Tibial artery (tissue), 4 donors: ENCODE measurements around the gene LPP.

Source experiments
- DNase-seq, 2 donors: peaks; one replicate each; pipeline ENCODE4 v3.0.0-alpha.2; 2019
- H3K27ac ChIP-seq, 2 donors: fragments of 200-600 bp; sonication (generic) in 1 of 2; 1 replicate in 1 of 2; 2 replicates in 1 of 2; pipeline ENCODE4 v1.5.1; 2018 to 2019; ENCODE audit warnings: mild to moderate bottlenecking in 1 of 2
- H3K27me3 ChIP-seq, 2 donors: fragments of 200-600 bp; sonication (generic) in 1 of 2; one replicate each; pipeline versions ENCODE4 v1.5.1 to v1.6.0; 2016 to 2019
- H3K36me3 ChIP-seq, 3 donors: fragments of 200-600 bp; sonication (generic) in 2 of 3; one replicate each; pipeline ENCODE4 v1.5.1; 2016 to 2019; ENCODE audit warnings: mild to moderate bottlenecking in 2 of 3
- H3K4me1 ChIP-seq, 4 donors: fragments of 200-600 bp; sonication (generic) in 2 of 4; 1 replicate in 3 of 4; 2 replicates in 1 of 4; pipeline ENCODE4 v1.5.1; 2016 to 2019
- H3K4me3 ChIP-seq, 2 donors: fragments of 200-600 bp; sonication (generic) in 1 of 2; 1 replicate in 1 of 2; 2 replicates in 1 of 2; pipeline ENCODE4 v1.5.1; 2018 to 2019; ENCODE audit warnings: mild to moderate bottlenecking in 2 of 2
- H3K9me3 ChIP-seq, 3 donors: fragments of 200-600 bp; sonication (generic) in 1 of 3; one replicate each; pipeline ENCODE4 v1.5.1; 2016 to 2019
- intact Hi-C: fragments of 100-400 bp; cut with DNase I; formaldehyde crosslinking; loops from one replicate; pipeline ENCODE4 v1.15.0; 2023; ENCODE audit warnings: low total_unique reads
- TF ChIP-seq, protein P1 (sequence below), 2 experiments: fragments of 200-600 bp in 1 of 2; fragments of 450-650 bp in 1 of 2; IDR thresholded peaks; one replicate each; pipeline ENCODE4 v1.5.1; 2017 to 2019; ENCODE audit warnings: antibody characterized with exemption in 2 of 2, mild to moderate bottlenecking in 1 of 2, moderate library complexity in 1 of 2

Gene LPP

DNA sequence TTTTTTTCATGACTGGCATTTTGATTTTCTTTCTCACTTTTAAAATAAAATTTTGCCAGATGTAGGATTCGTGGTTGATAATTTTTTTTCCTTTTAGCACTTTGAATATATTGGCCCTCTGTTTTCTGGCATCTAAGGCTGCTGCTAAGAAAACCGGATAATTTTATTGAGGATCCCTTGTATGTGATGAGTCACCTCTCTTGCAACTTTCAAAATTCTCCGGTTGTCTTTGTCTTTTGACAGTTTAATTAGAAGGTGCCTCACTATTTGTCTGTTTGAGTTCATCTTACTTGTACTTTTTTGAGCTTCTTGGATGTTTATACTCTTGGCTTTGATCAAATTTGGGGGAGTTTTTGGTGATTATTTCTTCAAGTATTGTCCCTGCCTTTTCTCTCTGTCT, 349.7 kb downstream of the LPP start:
- TF ChIP-seq, protein P1, sequence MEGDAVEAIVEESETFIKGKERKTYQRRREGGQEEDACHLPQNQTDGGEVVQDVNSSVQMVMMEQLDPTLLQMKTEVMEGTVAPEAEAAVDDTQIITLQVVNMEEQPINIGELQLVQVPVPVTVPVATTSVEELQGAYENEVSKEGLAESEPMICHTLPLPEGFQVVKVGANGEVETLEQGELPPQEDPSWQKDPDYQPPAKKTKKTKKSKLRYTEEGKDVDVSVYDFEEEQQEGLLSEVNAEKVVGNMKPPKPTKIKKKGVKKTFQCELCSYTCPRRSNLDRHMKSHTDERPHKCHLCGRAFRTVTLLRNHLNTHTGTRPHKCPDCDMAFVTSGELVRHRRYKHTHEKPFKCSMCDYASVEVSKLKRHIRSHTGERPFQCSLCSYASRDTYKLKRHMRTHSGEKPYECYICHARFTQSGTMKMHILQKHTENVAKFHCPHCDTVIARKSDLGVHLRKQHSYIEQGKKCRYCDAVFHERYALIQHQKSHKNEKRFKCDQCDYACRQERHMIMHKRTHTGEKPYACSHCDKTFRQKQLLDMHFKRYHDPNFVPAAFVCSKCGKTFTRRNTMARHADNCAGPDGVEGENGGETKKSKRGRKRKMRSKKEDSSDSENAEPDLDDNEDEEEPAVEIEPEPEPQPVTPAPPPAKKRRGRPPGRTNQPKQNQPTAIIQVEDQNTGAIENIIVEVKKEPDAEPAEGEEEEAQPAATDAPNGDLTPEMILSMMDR (IDR thresholded peaks at IDR 0.05): no peak
- Histone ChIP-seq H3K27ac (no peak overlapping the region), H3K27me3 (no peaks in the 10 kb centered on the region), H3K9me3 (peaks cover 0 to 9% (median 4%) of the 10 kb centered on the region in 3 donors), H3K4me1 (peaks cover 0 to 68% (median 14%) of the 10 kb centered on the region in 4 donors), H3K36me3 (no peaks in the 10 kb centered on the region), H3K4me3 (no peak overlapping the region)
- DNase-seq: no peak
- intact Hi-C loops: no loop called here

DNA sequence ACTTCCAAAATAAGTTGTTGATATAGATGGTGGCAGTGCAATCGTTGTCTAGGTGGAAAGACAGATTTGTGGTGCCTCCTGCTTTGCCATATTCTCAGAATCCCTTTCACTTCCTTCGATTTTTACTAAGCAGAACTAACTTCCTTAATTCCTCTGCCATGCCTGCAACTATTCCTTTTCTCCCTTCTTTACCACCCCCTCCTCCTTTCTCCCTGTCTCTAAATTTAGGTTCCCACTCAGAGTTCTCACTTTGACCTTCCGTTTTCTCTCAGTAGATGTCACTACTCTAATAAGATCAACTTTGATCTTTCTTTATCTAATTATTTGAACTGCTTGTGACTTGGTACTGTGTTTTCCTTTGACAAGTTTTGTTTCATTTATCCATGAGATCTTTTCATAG, 351.2 kb downstream of the LPP start:
- intact Hi-C loops: no loop called here
- H3K27ac ChIP-seq: no peak overlapping the region
- H3K36me3 ChIP-seq: no peaks in the 10 kb centered on the region
- H3K4me3 ChIP-seq: no peak overlapping the region
- H3K9me3 ChIP-seq: peaks cover 0 to 9% (median 4%) of the 10 kb centered on the region in 3 donors
- DNase-seq: no peak
- H3K4me1 ChIP-seq: peaks cover 0 to 68% (median 14%) of the 10 kb centered on the region in 4 donors
- no peaks in the 10 kb centered on the region for H3K27me3 ChIP-seq
- TF ChIP-seq, protein P1 (IDR thresholded peaks at IDR 0.05): no peak

DNA sequence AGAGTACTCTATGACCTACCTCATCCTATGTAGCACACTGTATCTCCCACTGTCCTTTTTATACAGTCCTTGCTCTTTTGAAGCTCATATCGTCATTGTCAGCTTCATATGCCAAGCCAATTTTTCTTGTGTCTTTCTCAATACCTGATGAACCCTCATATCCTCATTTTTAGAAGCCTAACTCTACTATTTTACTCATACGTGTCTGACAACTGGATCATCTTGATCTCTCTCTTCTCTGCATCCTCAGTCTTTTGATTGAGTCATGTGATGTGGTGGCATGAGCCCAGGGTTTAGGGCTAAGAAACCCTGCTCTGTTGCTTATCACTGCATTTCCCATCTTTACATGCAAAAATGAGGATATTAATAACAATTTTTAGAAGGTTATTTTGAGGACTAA, 352.0 kb downstream of the LPP start:
- H3K4me3 ChIP-seq: no peak overlapping the region
- intact Hi-C loops: no loop called here

DNA sequence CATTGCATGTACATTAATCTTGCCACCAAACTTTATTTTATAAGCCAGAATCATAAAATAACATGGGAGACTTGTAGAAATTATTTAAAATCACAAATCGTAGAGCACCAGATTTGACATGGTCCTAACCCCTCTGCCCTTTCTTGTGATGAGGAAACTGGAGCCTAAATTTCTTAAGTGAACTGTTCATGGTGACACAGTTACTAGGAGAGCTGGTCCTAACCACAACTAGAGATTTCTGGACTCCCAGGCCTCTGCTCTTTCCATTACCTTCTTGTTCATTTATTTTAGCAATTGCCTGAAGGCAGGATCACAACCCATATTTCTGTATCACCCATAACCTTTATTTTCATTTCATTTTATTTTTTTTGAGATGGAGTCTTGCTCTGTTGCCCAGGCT, 352.5 kb downstream of the LPP start:
- peaks cover 0 to 9% (median 4%) of the 10 kb centered on the region in 3 donors for H3K9me3 ChIP-seq
- H3K27ac ChIP-seq: no peak overlapping the region
- DNase-seq: no peak
- TF ChIP-seq, protein P1 (IDR thresholded peaks at IDR 0.05): no peak
- intact Hi-C loops: no loop called here
- H3K4me3 ChIP-seq: no peak overlapping the region
- H3K27me3 ChIP-seq: no peaks in the 10 kb centered on the region
- H3K4me1 ChIP-seq: peaks cover 0 to 68% (median 16%) of the 10 kb centered on the region in 4 donors
- H3K36me3 ChIP-seq: no peaks in the 10 kb centered on the region

More for the DNA sequence above, 352.0 kb downstream of the LPP start:
- no peak for DNase-seq
- Histone ChIP-seq H3K36me3 (no peaks in the 10 kb centered on the region), H3K27ac (no peak overlapping the region), H3K27me3 (no peaks in the 10 kb centered on the region), H3K9me3 (peaks cover 0 to 9% (median 4%) of the 10 kb centered on the region in 3 donors), H3K4me1 (peaks cover 0 to 68% (median 16%) of the 10 kb centered on the region in 4 donors)
- TF ChIP-seq, protein P1 (IDR thresholded peaks at IDR 0.05): no peak

DNA sequence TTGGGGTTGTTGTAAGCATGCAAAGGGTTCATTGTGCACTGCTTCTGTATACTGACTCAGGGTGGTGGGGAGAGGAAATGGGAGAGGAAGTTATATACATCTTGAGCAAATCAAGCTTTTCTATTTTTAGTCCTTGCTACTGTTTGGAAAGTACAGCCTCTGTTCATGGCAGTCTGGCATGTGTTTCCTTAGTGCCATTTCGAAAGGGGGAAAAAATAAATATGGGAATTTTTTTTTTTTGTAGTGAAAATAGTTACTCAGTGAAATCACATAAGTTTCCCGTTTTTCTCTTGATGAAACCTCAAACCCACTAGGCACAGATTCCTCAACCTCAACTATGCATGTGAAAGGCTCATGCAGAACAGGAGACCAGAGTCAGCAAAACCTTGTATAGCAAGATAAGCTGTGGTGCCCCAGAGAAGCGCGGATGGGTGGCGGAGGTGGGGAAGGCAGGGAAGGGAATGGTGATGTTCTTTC, 353.3 kb downstream of the LPP start:
- DNase-seq: no peak
- H3K9me3 ChIP-seq: peaks cover 0 to 9% (median 4%) of the 10 kb centered on the region in 3 donors
- TF ChIP-seq, protein P1 (IDR thresholded peaks at IDR 0.05): no peak
- peak overlapping the region; percentile 33 to 50 for H3K27ac ChIP-seq
- peaks cover 0 to 70% (median 16%) of the 10 kb centered on the region in 4 donors for H3K4me1 ChIP-seq
- no peaks in the 10 kb centered on the region for H3K36me3 ChIP-seq
- H3K27me3 ChIP-seq: no peaks in the 10 kb centered on the region
- intact Hi-C loops: no loop called here
- H3K4me3 ChIP-seq: no peak overlapping the region

DNA sequence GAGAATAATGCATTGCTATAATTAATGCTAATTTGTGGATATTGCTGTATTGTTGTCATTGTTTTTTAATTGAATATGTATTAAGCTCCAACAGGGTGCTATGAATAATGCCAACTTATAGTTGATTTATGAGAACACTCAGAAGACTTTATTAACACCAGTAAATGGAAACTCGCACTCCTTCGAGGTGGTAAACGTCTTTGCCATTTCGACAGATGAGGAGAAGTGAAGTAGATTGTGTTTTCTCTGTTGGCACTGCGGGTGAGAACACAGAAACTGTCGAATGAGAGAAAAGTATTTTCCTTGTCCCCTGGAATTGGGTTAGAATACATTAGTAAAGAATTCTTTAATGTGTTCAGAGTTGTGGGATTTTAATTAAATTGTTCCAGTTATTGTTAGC, 354.5 kb downstream of the LPP start:
- no peak overlapping the region for H3K4me3 ChIP-seq
- intact Hi-C loops: no loop called here
- H3K36me3 ChIP-seq: no peaks in the 10 kb centered on the region
- H3K27ac ChIP-seq: peak overlapping the region; percentile 33 to 50
- no peaks in the 10 kb centered on the region for H3K27me3 ChIP-seq
- no peak for DNase-seq
- H3K4me1 ChIP-seq: peaks cover 0 to 79% (median 16%) of the 10 kb centered on the region in 4 donors
- TF ChIP-seq, protein P1 (IDR thresholded peaks at IDR 0.05): no peak
- peaks cover 0 to 9% (median 4%) of the 10 kb centered on the region in 3 donors for H3K9me3 ChIP-seq
